Mucosa of descending colon (tissue), 3 donors: ENCODE results near the gene ZNF275. TPM values are rescaled to one million over a fixed set of nuclear protein-coding genes. Genes with fewer than 3 reads are reported as not detected.

Experiments used
- ATAC-seq: fragments of 200-7000 bp; cut with Tn5 transposase; one replicate; pipeline ENCODE4 v1.9.1; 2020; ENCODE audit warnings: mild to moderate bottlenecking, moderate library complexity
- DNase-seq, 3 donors: peaks; one replicate each; pipeline ENCODE4 v3.0.0-alpha.2; 2020
- H3K36me3 ChIP-seq: fragments of 200-600 bp; one replicate; pipeline ENCODE4 v1.8.0; 2021; ENCODE audit warnings: low read depth, mild to moderate bottlenecking
- H3K4me1 ChIP-seq: fragments of 200-600 bp; one replicate; pipeline ENCODE4 v1.8.0; 2021; ENCODE audit warnings: low read depth, mild to moderate bottlenecking
- H3K4me3 ChIP-seq: fragments of 200-600 bp; one replicate; pipeline ENCODE4 v1.8.0; 2021; ENCODE audit warnings: mild to moderate bottlenecking
- H3K9me3 ChIP-seq: fragments of 200-600 bp; one replicate; pipeline ENCODE4 v1.8.0; 2021; ENCODE audit warnings: mild to moderate bottlenecking
- CTCF ChIP-seq: fragments of 200-600 bp; IDR thresholded peaks from one replicate; pipeline ENCODE4 v1.8.0; 2022; ENCODE audit warnings: antibody characterized with exemption, mild to moderate bottlenecking
- intact Hi-C, 2 donors: fragments of 100-400 bp; cut with DNase I in 1 of 2; cut with micrococcal nuclease in 1 of 2; formaldehyde crosslinking; loops; one replicate each; pipeline versions ENCODE4 v1.11.0 to v1.11.1; 2022; cut with DNase I, micrococcal nuclease
- total RNA-seq, 3 donors: library from RNA; stranded (reverse); fragmentation: NEBNext Ultra II Directional in 2 of 3; extraction: Animal tissue kit (Norgen Biotek cat#: 25700) in 2 of 3; gene quantifications; one replicate each; pipeline versions ENCODE4 v1.2.1 to v1.2.4, GENCODE V29; 2021 to 2023
- donor health status: DM: no; HTN: no; CAD: no; lungs with moderate emphysema.
- donor health status: DM: no; HTN: no; CAD: no.
- donor health status: DM: no; HTN: yes; CAD: no.

Gene ZNF275
- total RNA-seq, 3 donors from 2014 or later: 5.2 to 10.0 (median 6.1) TPM

GRCh38 chrX:153336988-153337387, 3.0 kb downstream of the ZNF275 start:
- H3K4me3 ChIP-seq: no peak overlapping the region
- intact Hi-C loops: no loop called here
- H3K36me3 ChIP-seq: no peaks in the 10 kb centered on the region
- no peaks in the 10 kb centered on the region for H3K9me3 ChIP-seq
- ATAC-seq (no peak), DNase-seq (no peak)
- no peak for TF ChIP-seq CTCF
- H3K4me1 ChIP-seq: no peaks in the 10 kb centered on the region

- DNase-seq (no peak), ATAC-seq (no peak)
- TF ChIP-seq CTCF: no peak
- Histone ChIP-seq H3K9me3 (no peaks in the 10 kb centered on the region), H3K4me3 (no peak overlapping the region), H3K36me3 (no peaks in the 10 kb centered on the region), H3K4me1 (no peaks in the 10 kb centered on the region)
- intact Hi-C loops: no loop called here
Measured at GRCh38 chrX:153338836-153339235, 4.9 kb downstream of the ZNF275 start.

- H3K4me1 ChIP-seq: no peaks in the 10 kb centered on the region
- H3K9me3 ChIP-seq: no peaks in the 10 kb centered on the region
- H3K36me3 ChIP-seq: no peaks in the 10 kb centered on the region
- DNase-seq (no peak), ATAC-seq (no peak)
- intact Hi-C loops: no loop called here
- TF ChIP-seq CTCF: no peak
- H3K4me3 ChIP-seq: no peak overlapping the region
Measured at GRCh38 chrX:153339662-153340061, 5.7 kb downstream of the ZNF275 start.

- H3K9me3 ChIP-seq: no peaks in the 10 kb centered on the region
- intact Hi-C loops: no loop called here
- ATAC-seq: no peak
- no peak overlapping the region for H3K4me3 ChIP-seq
- no peaks in the 10 kb centered on the region for H3K36me3 ChIP-seq
- TF ChIP-seq CTCF: no peak
- H3K4me1 ChIP-seq: no peaks in the 10 kb centered on the region
- no peak for DNase-seq
Measured at GRCh38 chrX:153340111-153340510, 6.2 kb downstream of the ZNF275 start.

GRCh38 chrX:153342762-153343558, 9.0 kb downstream of the ZNF275 start:
- no peaks in the 10 kb centered on the region for H3K4me1 ChIP-seq
- no peak overlapping the region for H3K4me3 ChIP-seq
- no peak for TF ChIP-seq CTCF
- ATAC-seq (no peak), DNase-seq (no peak)
- intact Hi-C loops: no loop called here
- no peaks in the 10 kb centered on the region for H3K9me3 ChIP-seq
- H3K36me3 ChIP-seq: no peaks in the 10 kb centered on the region

GRCh38 chrX:153343674-153344073, 9.7 kb downstream of the ZNF275 start:
- no peaks in the 10 kb centered on the region for H3K36me3 ChIP-seq
- no peak for ATAC-seq

More at GRCh38 chrX:153343674-153344073, 9.7 kb downstream of the ZNF275 start:
- intact Hi-C loops: no loop called here
- no peak for TF ChIP-seq CTCF
- Histone ChIP-seq H3K4me1 (no peaks in the 10 kb centered on the region), H3K9me3 (no peaks in the 10 kb centered on the region), H3K4me3 (no peak overlapping the region)
- DNase-seq: no peak
